HEK293 (cell line): ENCODE measurements around the gene CKS1B.
A peak's percentile ranks its signal among the peaks of the same experiment; 100 is the strongest.

Experiments
- CTCF ChIA-PET: fragments of 350-600 bp; formaldehyde crosslinking; extraction: SDS; loops from one replicate; lab custom pipeline; 2021; ENCODE audit warnings: antibody characterized with exemption; lab: Yijun Ruan, JAX
- POLR2A ChIA-PET: fragments of 300-600 bp; formaldehyde crosslinking; extraction: SDS; loops from one replicate; lab custom pipeline; 2020; ENCODE audit warnings: antibody characterized with exemption, inconsistent platforms; lab: Yijun Ruan, JAX
- H3K27ac ChIP-seq: fragments of 200-500 bp; sonication (Bioruptor generic); 2 replicates; pipeline ENCODE4 v1.5.1; 2014; ENCODE audit warnings: low read depth, low read length, control low read depth, inconsistent platforms; ENCODE audit errors: extremely low read depth
- H3K36me3 ChIP-seq, 2 experiments: fragments of 200-500 bp in 1 of 2; sonication (Bioruptor generic) in 1 of 2; 1 replicate in 1 of 2; 2 replicates in 1 of 2; pipeline ENCODE4 v1.5.1; 2014 to 2017; ENCODE audit warnings: inconsistent platforms in 2 of 2, low read length in 2 of 2; ENCODE audit not compliant: control insufficient read depth in 2 of 2, insufficient read depth in 1 of 2
- H3K4me1 ChIP-seq: fragments of 200-500 bp; sonication (Bioruptor generic); 2 replicates; pipeline ENCODE4 v1.5.1; 2014; ENCODE audit warnings: mild to moderate bottlenecking, low read length, inconsistent platforms; ENCODE audit not compliant: control insufficient read depth, insufficient read depth
- H3K4me3 ChIP-seq: 2 replicates; pipeline ENCODE4 v1.5.1; 2011; ENCODE audit warnings: low read depth, mild to moderate bottlenecking, control low read depth, low read length, moderate library complexity
- H3K9me3 ChIP-seq: fragments of 200-500 bp; sonication (Bioruptor generic); 2 replicates; pipeline ENCODE4 v1.5.1; 2014; ENCODE audit warnings: low read depth, low read length, inconsistent platforms; ENCODE audit not compliant: control insufficient read depth, insufficient read depth
- GLIS1 ChIP-seq: fragments of 450-650 bp; formaldehyde crosslinking; IDR thresholded peaks from 2 replicates; pipeline ENCODE4 v1.5.1; 2016; ENCODE audit warnings: missing biosample characterization, missing genetic modification characterization
- KLF7 ChIP-seq: fragments of 450-650 bp; formaldehyde crosslinking; IDR thresholded peaks from 2 replicates; pipeline ENCODE4 v1.5.1; 2016; ENCODE audit warnings: missing biosample characterization, missing genetic modification characterization, borderline replicate concordance
- PRDM2 ChIP-seq: fragments of 450-650 bp; formaldehyde crosslinking; IDR thresholded peaks from 2 replicates; pipeline ENCODE4 v1.5.1; 2016; ENCODE audit warnings: missing biosample characterization, missing genetic modification characterization, borderline replicate concordance
- SALL2 ChIP-seq: fragments of 450-650 bp; formaldehyde crosslinking; IDR thresholded peaks from 2 replicates; pipeline ENCODE4 v1.5.0; 2017; ENCODE audit warnings: missing biosample characterization, mild to moderate bottlenecking, missing genetic modification characterization, borderline replicate concordance
- ZBTB1 ChIP-seq: fragments of 450-650 bp; formaldehyde crosslinking; IDR thresholded peaks from 2 replicates; pipeline ENCODE4 v1.5.1; 2016; ENCODE audit warnings: missing biosample characterization, missing genetic modification characterization
- ZNF155 ChIP-seq: fragments of 450-650 bp; formaldehyde crosslinking; IDR thresholded peaks from 2 replicates; pipeline ENCODE4 v1.5.1; 2016; ENCODE audit warnings: missing biosample characterization, missing genetic modification characterization
- ZNF394 ChIP-seq: fragments of 450-650 bp; formaldehyde crosslinking; IDR thresholded peaks from 2 replicates; pipeline ENCODE4 v1.5.1; 2016; ENCODE audit warnings: missing biosample characterization, missing genetic modification characterization, mild to moderate bottlenecking, moderate library complexity, borderline replicate concordance
- ZNF398 ChIP-seq: fragments of 450-650 bp; formaldehyde crosslinking; IDR thresholded peaks from 2 replicates; pipeline ENCODE4 v1.5.1; 2017; ENCODE audit warnings: missing biosample characterization, missing genetic modification characterization
- ZNF423 ChIP-seq: fragments of 450-650 bp; formaldehyde crosslinking; IDR thresholded peaks from 2 replicates; pipeline ENCODE4 v1.5.1; 2016; ENCODE audit warnings: missing biosample characterization, missing genetic modification characterization
- ZNF510 ChIP-seq: fragments of 450-650 bp; formaldehyde crosslinking; IDR thresholded peaks from 2 replicates; pipeline ENCODE4 v1.5.1; 2018; ENCODE audit warnings: mild to moderate bottlenecking, missing genetic modification characterization, missing biosample characterization; ENCODE audit not compliant: insufficient replicate concordance
- ZNF692 ChIP-seq: fragments of 450-650 bp; formaldehyde crosslinking; IDR thresholded peaks from 2 replicates; pipeline ENCODE4 v1.5.1; 2016; ENCODE audit warnings: missing biosample characterization, missing genetic modification characterization

Gene CKS1B

GRCh38 chr1:155017946-155018316 lies 43.5 kb downstream of the CKS1B start (continued):
- peak; percentile 19; the same call in 1 of the 2 replicates for TF ChIP-seq ZNF692 (tag by site-specific recombination)

- POLR2A ChIA-PET: interaction anchor here (0.7 to 2.2 kb wide), 2 partner anchors 32 to 46 kb away, joined by 3 to 8 read pairs; partner anchors contain the start of gene ADAM15
- H3K9me3 ChIP-seq: no peaks in the 10 kb centered on the region
- H3K36me3 ChIP-seq: peaks cover 0 to 30% of the 10 kb centered on the region in 2 experiments; a peak in 1 of 3 replicates
- no peak overlapping the region for H3K4me3 ChIP-seq
- CTCF ChIA-PET: interaction anchor here (0.7 to 3.3 kb wide), 17 partner anchors 12 to 816 kb away, joined by 3 to 38 read pairs (median 5); partner anchors contain the start of genes DCST1, DCST2, FLAD1 and LENEP
- TF ChIP-seq ZNF510 (tag by site-specific recombination): no peak
- no peak for TF ChIP-seq GLIS1
- no peak for TF ChIP-seq ZNF155 (tag by site-specific recombination)
- no peak for TF ChIP-seq ZNF394
- TF ChIP-seq ZNF423 (tag by site-specific recombination): no peak
- no peak for TF ChIP-seq ZNF398 (tag by site-specific recombination)
- TF ChIP-seq SALL2 (tag by site-specific recombination): no peak
- TF ChIP-seq ZBTB1 (tag by site-specific recombination): no peak
- no peak for TF ChIP-seq PRDM2 (tag by site-specific recombination)
- no peak for TF ChIP-seq KLF7
- no peak overlapping the region for H3K27ac ChIP-seq
- 0 out of 2 replicates have a peak, but pooled peaks cover 3% of the 10 kb centered on the region for H3K4me1 ChIP-seq
These were observed 44.3 kb downstream of the CKS1B start for GRCh38 chr1:155018617-155019348.
